ENCODE results near the gene NTM. TPM values are rescaled to one million over a fixed set of nuclear protein-coding genes. Genes with fewer than 3 reads are reported as not detected.

The NTM gene
- polyA plus RNA-seq, 1 experiment = 33.6 TPM

- ChIA-PET CTCF (interaction anchor here (2.9 kb wide), 1 partner anchor 12 kb away, joined by 13 read pairs; no protein-coding TSS in a partner anchor), POLR2A (no interaction called here)
- no peaks in the 10 kb centered on the region for H3K36me3 ChIP-seq (ENCODE audit: control insufficient read depth, insufficient read depth, low read length)
- no peak for DNase-seq (ENCODE audit: low read depth)
- TF ChIP-seq, protein P1, sequence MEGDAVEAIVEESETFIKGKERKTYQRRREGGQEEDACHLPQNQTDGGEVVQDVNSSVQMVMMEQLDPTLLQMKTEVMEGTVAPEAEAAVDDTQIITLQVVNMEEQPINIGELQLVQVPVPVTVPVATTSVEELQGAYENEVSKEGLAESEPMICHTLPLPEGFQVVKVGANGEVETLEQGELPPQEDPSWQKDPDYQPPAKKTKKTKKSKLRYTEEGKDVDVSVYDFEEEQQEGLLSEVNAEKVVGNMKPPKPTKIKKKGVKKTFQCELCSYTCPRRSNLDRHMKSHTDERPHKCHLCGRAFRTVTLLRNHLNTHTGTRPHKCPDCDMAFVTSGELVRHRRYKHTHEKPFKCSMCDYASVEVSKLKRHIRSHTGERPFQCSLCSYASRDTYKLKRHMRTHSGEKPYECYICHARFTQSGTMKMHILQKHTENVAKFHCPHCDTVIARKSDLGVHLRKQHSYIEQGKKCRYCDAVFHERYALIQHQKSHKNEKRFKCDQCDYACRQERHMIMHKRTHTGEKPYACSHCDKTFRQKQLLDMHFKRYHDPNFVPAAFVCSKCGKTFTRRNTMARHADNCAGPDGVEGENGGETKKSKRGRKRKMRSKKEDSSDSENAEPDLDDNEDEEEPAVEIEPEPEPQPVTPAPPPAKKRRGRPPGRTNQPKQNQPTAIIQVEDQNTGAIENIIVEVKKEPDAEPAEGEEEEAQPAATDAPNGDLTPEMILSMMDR (IDR thresholded peaks at IDR 0.05; ENCODE audit: insufficient read depth, low read depth, low read length) = no peak
- H3K4me3 ChIP-seq (ENCODE audit: low read depth, low read length) = no peak overlapping the region
- no peaks in the 10 kb centered on the region; the same call in 1 of the 2 replicates for H3K27me3 ChIP-seq (ENCODE audit: control insufficient read depth, insufficient read depth, low read length)
Measured at GRCh38 chr11:131880976-131881375, 510.6 kb downstream of the NTM start.

GRCh38 chr11:131883332-131883731 lies 512.9 kb downstream of the NTM start:
- Histone ChIP-seq H3K36me3 (ENCODE audit: control insufficient read depth, insufficient read depth, low read length) (no peaks in the 10 kb centered on the region), H3K4me3 (ENCODE audit: low read depth, low read length) (no peak overlapping the region), H3K27me3 (ENCODE audit: control insufficient read depth, insufficient read depth, low read length) (no peaks in the 10 kb centered on the region; the same call in 1 of the 2 replicates)
- TF ChIP-seq, protein P1 (IDR thresholded peaks at IDR 0.05; ENCODE audit: insufficient read depth, low read depth, low read length) = no peak
- POLR2A ChIA-PET = no interaction called here
- CTCF ChIA-PET = interaction anchor here (2.3 to 2.9 kb wide), 2 partner anchors 15 to 17 kb away, joined by 6 to 13 read pairs; no protein-coding TSS in a partner anchor
- DNase-seq (ENCODE audit: low read depth) = no peak

- TF ChIP-seq, protein P1 (IDR thresholded peaks at IDR 0.05; ENCODE audit: insufficient read depth, low read depth, low read length) = no peak
- ChIA-PET CTCF (interaction anchor here (0.6 to 2.3 kb wide), 6 partner anchors 9 to 137 kb away, joined by 3 to 6 read pairs (median 3); no protein-coding TSS in a partner anchor), POLR2A (no interaction called here)
- Histone ChIP-seq H3K27me3 (ENCODE audit: control insufficient read depth, insufficient read depth, low read length) (no peaks in the 10 kb centered on the region; the same call in 1 of the 2 replicates), H3K4me3 (ENCODE audit: low read depth, low read length) (no peak overlapping the region), H3K36me3 (ENCODE audit: control insufficient read depth, insufficient read depth, low read length) (no peaks in the 10 kb centered on the region)
- no peak for DNase-seq (ENCODE audit: low read depth)
Measured at GRCh38 chr11:131884461-131885073, 514.2 kb downstream of the NTM start.

DNA sequence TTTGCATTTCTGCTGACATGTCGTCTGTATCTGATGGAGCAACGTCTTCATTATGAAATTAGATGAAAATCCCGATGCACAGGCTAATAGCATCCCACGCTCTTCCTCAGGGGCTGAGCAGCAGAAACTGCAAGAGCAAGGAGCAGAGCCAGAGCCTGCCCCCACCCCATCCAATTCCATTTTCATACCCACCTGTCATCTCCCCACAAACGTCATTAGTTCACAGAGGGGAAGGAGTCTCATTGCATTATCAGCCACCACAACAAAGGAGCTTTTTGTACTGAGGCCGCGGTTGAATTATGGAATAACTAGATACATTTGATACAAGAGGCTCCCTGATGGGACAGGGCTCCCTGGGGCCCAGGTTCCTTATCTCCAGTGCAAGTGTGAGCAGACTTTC lies 515.0 kb downstream of the NTM start:
- ChIA-PET POLR2A (no interaction called here), CTCF (interaction anchor here (0.9 to 2.3 kb wide), 3 partner anchors 18 to 26 kb away, joined by 3 to 6 read pairs (median 3); no protein-coding TSS in a partner anchor)
- TF ChIP-seq, protein P1 (IDR thresholded peaks at IDR 0.05; ENCODE audit: insufficient read depth, low read depth, low read length) = no peak
- H3K27me3 ChIP-seq (ENCODE audit: control insufficient read depth, insufficient read depth, low read length) = no peaks in the 10 kb centered on the region; the same call in 1 of the 2 replicates
- no peak for DNase-seq (ENCODE audit: low read depth)
- no peak overlapping the region for H3K4me3 ChIP-seq (ENCODE audit: low read depth, low read length)
- H3K36me3 ChIP-seq (ENCODE audit: control insufficient read depth, insufficient read depth, low read length) = no peaks in the 10 kb centered on the region

DNA sequence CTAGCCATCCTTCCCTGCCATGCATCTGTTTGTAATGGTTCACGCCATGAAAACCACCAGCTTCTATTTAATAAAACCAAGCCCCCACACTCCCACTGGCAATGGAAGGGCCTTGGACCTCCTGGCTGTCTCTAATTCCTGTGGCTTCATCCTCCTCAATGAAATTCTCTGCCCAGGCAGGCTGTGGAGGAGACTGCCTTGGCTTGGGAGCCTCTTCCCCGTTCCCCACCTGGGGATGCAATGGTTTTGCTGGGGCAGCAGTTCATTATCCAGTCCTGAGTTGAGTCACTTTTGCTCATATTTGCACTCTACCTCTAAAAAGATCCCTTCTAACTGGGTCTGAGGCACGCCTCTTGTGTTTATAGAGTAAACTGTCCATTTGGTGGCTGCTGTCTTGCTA lies 515.8 kb downstream of the NTM start:
- no peak for DNase-seq (ENCODE audit: low read depth)
- POLR2A ChIA-PET = no interaction called here

More for the DNA sequence above, 515.8 kb downstream of the NTM start:
- Histone ChIP-seq H3K4me3 (ENCODE audit: low read depth, low read length) (no peak overlapping the region), H3K36me3 (ENCODE audit: control insufficient read depth, insufficient read depth, low read length) (no peaks in the 10 kb centered on the region), H3K27me3 (ENCODE audit: control insufficient read depth, insufficient read depth, low read length) (no peaks in the 10 kb centered on the region)
- CTCF ChIA-PET = interaction anchor here (1.4 to 4.7 kb wide), 3 partner anchors 10 to 25 kb away, joined by 5 to 30 read pairs (median 15); no protein-coding TSS in a partner anchor
- TF ChIP-seq, protein P1 (IDR thresholded peaks at IDR 0.05; ENCODE audit: insufficient read depth, low read depth, low read length) = no peak

All from BJ (cell line).